HEK293 (cell line): ENCODE data around the gene HSD17B1.

Experiments
- CTCF ChIA-PET: fragments of 350-600 bp; formaldehyde crosslinking; extraction: SDS; loops from one replicate; lab custom pipeline; 2021; ENCODE audit warnings: antibody characterized with exemption; lab: Yijun Ruan, JAX
- POLR2A ChIA-PET: fragments of 300-600 bp; formaldehyde crosslinking; extraction: SDS; loops from one replicate; lab custom pipeline; 2020; ENCODE audit warnings: antibody characterized with exemption, inconsistent platforms; lab: Yijun Ruan, JAX
- H3K27ac ChIP-seq: fragments of 200-500 bp; sonication (Bioruptor generic); 2 replicates; pipeline ENCODE4 v1.5.1; 2014; ENCODE audit warnings: low read depth, low read length, control low read depth, inconsistent platforms; ENCODE audit errors: extremely low read depth
- H3K36me3 ChIP-seq, 2 experiments: fragments of 200-500 bp in 1 of 2; sonication (Bioruptor generic) in 1 of 2; 1 replicate in 1 of 2; 2 replicates in 1 of 2; pipeline ENCODE4 v1.5.1; 2014 to 2017; ENCODE audit warnings: inconsistent platforms in 2 of 2, low read length in 2 of 2; ENCODE audit not compliant: control insufficient read depth in 2 of 2, insufficient read depth in 1 of 2
- H3K4me1 ChIP-seq: fragments of 200-500 bp; sonication (Bioruptor generic); 2 replicates; pipeline ENCODE4 v1.5.1; 2014; ENCODE audit warnings: mild to moderate bottlenecking, low read length, inconsistent platforms; ENCODE audit not compliant: control insufficient read depth, insufficient read depth
- H3K4me3 ChIP-seq: 2 replicates; pipeline ENCODE4 v1.5.1; 2011; ENCODE audit warnings: low read depth, mild to moderate bottlenecking, control low read depth, low read length, moderate library complexity
- H3K9me3 ChIP-seq: fragments of 200-500 bp; sonication (Bioruptor generic); 2 replicates; pipeline ENCODE4 v1.5.1; 2014; ENCODE audit warnings: low read depth, low read length, inconsistent platforms; ENCODE audit not compliant: control insufficient read depth, insufficient read depth
- ELK4 ChIP-seq: IDR thresholded peaks from 2 replicates; pipeline ENCODE4 v1.6.1; 2011; ENCODE audit warnings: mild to moderate bottlenecking, low read depth, low read length, borderline replicate concordance
- GFI1B ChIP-seq: fragments of 450-650 bp; formaldehyde crosslinking; IDR thresholded peaks from 2 replicates; pipeline ENCODE4 v1.5.1; 2016; ENCODE audit warnings: missing biosample characterization, missing genetic modification characterization
- KLF16 ChIP-seq: fragments of 450-650 bp; formaldehyde crosslinking; IDR thresholded peaks from 2 replicates; pipeline ENCODE4 v1.5.1; 2017; ENCODE audit warnings: missing biosample characterization, missing genetic modification characterization
- KLF7 ChIP-seq: fragments of 450-650 bp; formaldehyde crosslinking; IDR thresholded peaks from 2 replicates; pipeline ENCODE4 v1.5.1; 2016; ENCODE audit warnings: missing biosample characterization, missing genetic modification characterization, borderline replicate concordance
- PRDM1 ChIP-seq: fragments of 450-650 bp; formaldehyde crosslinking; IDR thresholded peaks from 2 replicates; pipeline ENCODE4; 2016; ENCODE audit warnings: missing biosample characterization, missing genetic modification characterization
- PRDM4 ChIP-seq: fragments of 450-650 bp; formaldehyde crosslinking; IDR thresholded peaks from 2 replicates; pipeline ENCODE4 v1.5.1; 2017; ENCODE audit warnings: missing biosample characterization, missing genetic modification characterization
- SETDB1 ChIP-seq: IDR thresholded peaks from one replicate; pipeline ENCODE4 v1.6.1; 2017; ENCODE audit warnings: mild to moderate bottlenecking, low read length, moderate library complexity, mixed read lengths; ENCODE audit not compliant: insufficient read length
- ZBTB6 ChIP-seq: fragments of 450-650 bp; formaldehyde crosslinking; IDR thresholded peaks from 2 replicates; pipeline ENCODE4 v1.5.1; 2017; ENCODE audit warnings: missing biosample characterization, missing genetic modification characterization
- ZNF157 ChIP-seq: fragments of 450-650 bp; formaldehyde crosslinking; IDR thresholded peaks from 2 replicates; pipeline ENCODE4 v1.5.1; 2016; ENCODE audit warnings: missing biosample characterization, missing genetic modification characterization
- ZNF280C ChIP-seq: fragments of 450-650 bp; formaldehyde crosslinking; IDR thresholded peaks from 2 replicates; pipeline ENCODE4 v1.5.1; 2016; ENCODE audit warnings: missing biosample characterization, missing genetic modification characterization
- ZNF335 ChIP-seq: fragments of 450-650 bp; formaldehyde crosslinking; conservative IDR thresholded peaks from 2 replicates; pipeline ENCODE4 v1.5.1; 2016; ENCODE audit warnings: missing biosample characterization, missing genetic modification characterization
- ZNF366 ChIP-seq: fragments of 450-650 bp; formaldehyde crosslinking; conservative IDR thresholded peaks from 2 replicates; pipeline ENCODE4 v1.5.1; 2016; ENCODE audit warnings: missing biosample characterization, missing genetic modification characterization
- ZNF404 ChIP-seq: fragments of 450-650 bp; formaldehyde crosslinking; IDR thresholded peaks from 2 replicates; pipeline ENCODE4 v1.5.1; 2017; ENCODE audit warnings: missing biosample characterization, missing genetic modification characterization
- ZNF549 ChIP-seq: fragments of 450-650 bp; IDR thresholded peaks from 2 replicates; pipeline ENCODE4 v1.5.1; 2018; ENCODE audit warnings: missing biosample characterization, missing genetic modification characterization, mild to moderate bottlenecking, inconsistent platforms, moderate library complexity
- ZNF600 ChIP-seq: fragments of 450-650 bp; formaldehyde crosslinking; IDR thresholded peaks from 2 replicates; pipeline ENCODE4 v1.5.1; 2016; ENCODE audit warnings: missing biosample characterization, missing genetic modification characterization
- ZNF785 ChIP-seq: fragments of 450-650 bp; formaldehyde crosslinking; IDR thresholded peaks from 2 replicates; pipeline ENCODE4 v1.5.1; 2016; ENCODE audit warnings: missing biosample characterization, missing genetic modification characterization
- ZNF843 ChIP-seq: fragments of 450-650 bp; formaldehyde crosslinking; IDR thresholded peaks from 2 replicates; pipeline ENCODE4 v1.5.1; 2016; ENCODE audit warnings: missing biosample characterization, missing genetic modification characterization
- ZSCAN16 ChIP-seq: fragments of 450-650 bp; formaldehyde crosslinking; IDR thresholded peaks from 2 replicates; pipeline ENCODE4 v1.5.1; 2016; ENCODE audit warnings: missing biosample characterization, missing genetic modification characterization
- ZSCAN18 ChIP-seq: fragments of 450-650 bp; formaldehyde crosslinking; IDR thresholded peaks from 2 replicates; pipeline ENCODE4 v1.5.1; 2016; ENCODE audit warnings: missing biosample characterization, missing genetic modification characterization

Gene HSD17B1

GRCh38 chr17:42509841-42510240, 42.9 kb upstream of the HSD17B1 start (continued):
- no peak for TF ChIP-seq ZBTB6 (tag by site-specific recombination)

GRCh38 chr17:42512246-42512645, 40.5 kb upstream of the HSD17B1 start:
- CTCF ChIA-PET = interaction anchor here (0.6 to 1.0 kb wide), 2 partner anchors 12 to 185 kb away, joined by 3 to 4 read pairs; no protein-coding TSS in a partner anchor
- peaks cover 6 to 72% of the 10 kb centered on the region in 2 experiments; a peak in 2 of 3 replicates for H3K36me3 ChIP-seq
- POLR2A ChIA-PET = no interaction called here
- H3K9me3 ChIP-seq = no peaks in the 10 kb centered on the region
- TF ChIP-seq ZSCAN16 (tag by site-specific recombination) = no peak
- no peak for TF ChIP-seq KLF16 (tag by site-specific recombination)
- no peak for TF ChIP-seq ZNF600
- TF ChIP-seq ZNF157 (tag by site-specific recombination) = no peak
- no peak for TF ChIP-seq ZSCAN18 (tag by site-specific recombination)
- no peak for TF ChIP-seq GFI1B (tag by site-specific recombination)
- no peak overlapping the region for H3K27ac ChIP-seq
- no peaks in the 10 kb centered on the region; the same call in 1 of the 2 replicates for H3K4me1 ChIP-seq
- no peak overlapping the region for H3K4me3 ChIP-seq

GRCh38 chr17:42512733-42513251, 39.9 kb upstream of the HSD17B1 start:
- ChIA-PET CTCF (interaction anchor here (0.6 to 1.6 kb wide), 4 partner anchors 10 to 186 kb away, joined by 3 to 7 read pairs (median 4); no protein-coding TSS in a partner anchor), POLR2A (interaction anchor here (1.5 kb wide), 1 partner anchor 90 kb away, joined by 5 read pairs; the partner anchor contains the start of gene CAVIN1)
- H3K27ac ChIP-seq = no peak overlapping the region
- H3K9me3 ChIP-seq = no peaks in the 10 kb centered on the region
- H3K4me3 ChIP-seq = no peak overlapping the region
- H3K36me3 ChIP-seq = peaks cover 6 to 67% of the 10 kb centered on the region in 2 experiments; a peak in 2 of 3 replicates
- TF ChIP-seq ELK4 = no peak
- no peak for TF ChIP-seq ZNF404 (tag by site-specific recombination)
- TF ChIP-seq ZNF785 = no peak
- TF ChIP-seq ZNF843 (tag by site-specific recombination) = no peak
- no peak for TF ChIP-seq ZNF549
- TF ChIP-seq SETDB1 = no peak
- no peak for TF ChIP-seq ZNF366 (tag by site-specific recombination)
- TF ChIP-seq ZSCAN16 (tag by site-specific recombination) = no peak
- TF ChIP-seq PRDM4 (tag by site-specific recombination) = no peak
- TF ChIP-seq ZNF335 (tag by site-specific recombination) = no peak
- no peak for TF ChIP-seq PRDM1 (tag by site-specific recombination)
- no peak for TF ChIP-seq ZNF280C (tag by site-specific recombination)
- TF ChIP-seq KLF7 (tag by site-specific recombination) = no peak
- no peaks in the 10 kb centered on the region; the same call in 1 of the 2 replicates for H3K4me1 ChIP-seq
